Astrocyte (in vitro differentiated cells and primary cell): ENCODE results near the gene TMCO2. TPM values are rescaled to one million over a fixed set of nuclear protein-coding genes. Genes with fewer than 3 reads are reported as not detected.

Experiments
- DNase-seq: peaks from one replicate; pipeline ENCODE4 v3.0.0-alpha.2; 2010; ENCODE audit warnings: low read depth
- FAIRE-seq: peaks from 2 replicates; lab custom pipeline; 2011; peaks lifted over from hg19 to GRCh38; lab: Jason Lieb, UNC
- H2AFZ ChIP-seq: 2 replicates; pipeline ENCODE4 v1.6.0; 2012; ENCODE audit warnings: low read depth, low read length, inconsistent platforms
- H3K27ac ChIP-seq: 2 replicates; pipeline ENCODE4 v1.5.1; 2011; ENCODE audit warnings: low read depth, low read length, inconsistent platforms
- H3K27me3 ChIP-seq: 2 replicates; pipeline ENCODE4 v1.6.0; 2011; ENCODE audit warnings: low read length, inconsistent platforms; ENCODE audit not compliant: insufficient read depth
- H3K36me3 ChIP-seq: 2 replicates; pipeline ENCODE4 v1.5.1; 2011; ENCODE audit warnings: low read length, inconsistent platforms; ENCODE audit not compliant: insufficient read depth
- H3K4me1 ChIP-seq: 2 replicates; pipeline ENCODE4 v1.5.1; 2011; ENCODE audit warnings: low read length, inconsistent platforms; ENCODE audit not compliant: insufficient read depth
- H3K4me2 ChIP-seq: 2 replicates; pipeline ENCODE4 v1.6.0; 2012; ENCODE audit warnings: low read length, inconsistent platforms
- H3K4me3 ChIP-seq: 2 replicates; pipeline ENCODE4 v1.5.1; 2011; ENCODE audit warnings: low read depth, mild to moderate bottlenecking, low read length, inconsistent platforms; ENCODE audit not compliant: insufficient read depth
- H3K79me2 ChIP-seq: 2 replicates; pipeline ENCODE4 v1.6.0; 2012; ENCODE audit warnings: mild to moderate bottlenecking, low read length, inconsistent platforms; ENCODE audit not compliant: insufficient read depth
- H3K9ac ChIP-seq: 2 replicates; pipeline ENCODE4 v1.6.0; 2012; ENCODE audit warnings: mild to moderate bottlenecking, low read length, inconsistent platforms
- H3K9me3 ChIP-seq: 2 replicates; pipeline ENCODE4 v1.5.1; 2012; ENCODE audit warnings: low read depth, mild to moderate bottlenecking, low read length, inconsistent platforms; ENCODE audit not compliant: insufficient read depth
- H4K20me1 ChIP-seq: 2 replicates; pipeline ENCODE4 v1.6.0; 2012; ENCODE audit warnings: low read length, inconsistent platforms; ENCODE audit not compliant: insufficient read depth
- H3K27ac Mint-ChIP-seq: one replicate; pipeline ENCODE4 v1.8.0; 2021; ENCODE audit warnings: mild to moderate bottlenecking, mixed read lengths; ENCODE audit not compliant: unreplicated experiment
- H3K27me3 Mint-ChIP-seq: one replicate; pipeline ENCODE4 v1.8.0; 2021; ENCODE audit warnings: low read depth, mixed read lengths; ENCODE audit not compliant: unreplicated experiment
- H3K36me3 Mint-ChIP-seq: one replicate; pipeline ENCODE4 v1.8.0; 2021; ENCODE audit warnings: low read depth, mixed read lengths; ENCODE audit not compliant: unreplicated experiment
- H3K4me1 Mint-ChIP-seq: one replicate; pipeline ENCODE4 v1.8.0; 2021; ENCODE audit warnings: low read depth, mixed read lengths; ENCODE audit not compliant: unreplicated experiment
- H3K4me3 Mint-ChIP-seq: one replicate; pipeline ENCODE4 v1.8.0; 2021; ENCODE audit warnings: mild to moderate bottlenecking, moderate library complexity, mixed read lengths; ENCODE audit not compliant: unreplicated experiment
- H3K9me3 Mint-ChIP-seq: one replicate; pipeline ENCODE4 v1.8.0; 2021; ENCODE audit warnings: mild to moderate bottlenecking, mixed read lengths; ENCODE audit not compliant: unreplicated experiment
- CTCF ChIP-seq: IDR thresholded peaks from 2 replicates; pipeline ENCODE4 v1.5.1; 2011; ENCODE audit warnings: low read depth, mild to moderate bottlenecking, inconsistent platforms, low read length, moderate library complexity; ENCODE audit not compliant: insufficient read depth
- EZH2 ChIP-seq: IDR thresholded peaks from 2 replicates; pipeline ENCODE4 v1.6.1; 2012; ENCODE audit warnings: mild to moderate bottlenecking, low read length, inconsistent platforms; ENCODE audit not compliant: insufficient read depth
- total RNA-seq: library from RNA; stranded (reverse); gene quantifications from 2 replicates; pipeline ENCODE4 v1.2.1, GENCODE V29; 2021

The TMCO2 gene
- total RNA-seq, 1 donor from 2014 or later, result not detected

GRCh38 chr1:40256401-40257084, 8.8 kb downstream of the TMCO2 start:
- H3K27ac Mint-ChIP-seq, result peak overlapping the region; percentile 100
- no peak for FAIRE-seq
- Histone ChIP-seq H3K9me3 (no peaks in the 10 kb centered on the region), H2AFZ (no peak overlapping the region), H3K4me1 (peaks cover 10% of the 10 kb centered on the region), H4K20me1 (peaks cover 5% of the 10 kb centered on the region), H3K36me3 (peaks cover 12% of the 10 kb centered on the region), H3K4me3 (peak overlapping the region; percentile 94), H3K27ac (peak overlapping the region; percentile 96), H3K4me2 (peak overlapping the region; percentile 87), H3K27me3 (no peaks in the 10 kb centered on the region), H3K9ac (peak overlapping the region; percentile 97), H3K79me2 (peaks cover 58% of the 10 kb centered on the region)
- no peak for DNase-seq
- H3K9me3 Mint-ChIP-seq, result no peaks in the 10 kb centered on the region
- H3K27me3 Mint-ChIP-seq, result no peaks in the 10 kb centered on the region
- TF ChIP-seq EZH2 (no peak), CTCF (no peak)
- peaks cover 16% of the 10 kb centered on the region for H3K4me1 Mint-ChIP-seq
- peak overlapping the region; percentile 99 for H3K4me3 Mint-ChIP-seq
- H3K36me3 Mint-ChIP-seq, result peaks cover 7% of the 10 kb centered on the region

GRCh38 chr1:40257313-40257687, 9.6 kb downstream of the TMCO2 start:
- H3K27me3 ChIP-seq, result no peaks in the 10 kb centered on the region
- peaks cover 11% of the 10 kb centered on the region for H3K36me3 Mint-ChIP-seq
- H2AFZ ChIP-seq, result peak overlapping the region; percentile 80
- H3K27me3 Mint-ChIP-seq, result no peaks in the 10 kb centered on the region
- TF ChIP-seq CTCF (no peak), EZH2 (no peak)
- peaks cover 10% of the 10 kb centered on the region for H3K4me1 ChIP-seq
- H3K4me3 ChIP-seq, result peak overlapping the region; percentile 94
- H3K4me3 Mint-ChIP-seq, result peak overlapping the region; percentile 99
- peak overlapping the region; percentile 97 for H3K9ac ChIP-seq
- H3K9me3 ChIP-seq, result no peaks in the 10 kb centered on the region
- H3K27ac ChIP-seq, result peak overlapping the region; percentile 96
- H4K20me1 ChIP-seq, result peaks cover 5% of the 10 kb centered on the region
- FAIRE-seq (no peak), DNase-seq (peak; percentile 62)
- no peaks in the 10 kb centered on the region for H3K9me3 Mint-ChIP-seq
- peak overlapping the region; percentile 87 for H3K4me2 ChIP-seq
- H3K4me1 Mint-ChIP-seq, result peaks cover 16% of the 10 kb centered on the region
- H3K79me2 ChIP-seq, result peaks cover 61% of the 10 kb centered on the region
- H3K27ac Mint-ChIP-seq, result peak overlapping the region; percentile 100
- H3K36me3 ChIP-seq, result peaks cover 16% of the 10 kb centered on the region
